ENCODE measurements around the gene NMNAT2.

- TF ChIP-seq CTCF (IDR thresholded peaks at IDR 0.05) (no peak), POLR2AphosphoS5 (IDR thresholded peaks at IDR 0.05) (no peak), POLR2A (IDR thresholded peaks at IDR 0.05) (no peak)
Measured at GRCh38 chr1:183438060-183438459, 19.9 kb upstream of the NMNAT2 start.

All from transverse colon (tissue), 4 donors.